T47D (cell line): ENCODE results near the gene TMUB2.
"Not testable (repeated sequence)": the region's sequence is repeated elsewhere in the genome, so short reads cannot be mapped to it uniquely, and the experiment has no call there.

Experiments
- DNase-seq, 2 experiments: peaks; one replicate each; pipeline versions ENCODE4 v3.0.0 to v3.0.0-alpha.2; 2011 to 2012; ENCODE audit warnings: low read depth in 1 of 2, low spot score in 1 of 2
- JUND ChIP-seq: IDR thresholded peaks from 2 replicates; pipeline ENCODE4 v1.6.1; 2012; ENCODE audit warnings: low read depth
- in situ Hi-C: cut with HindIII; loops from 2 replicates; pipeline ENCODE4 v1.10.0; 2016; ENCODE audit warnings: low sequenced_read_pairs, low pct_unique_long_range_greater_than_20kb

The TMUB2 gene

GRCh38 chr17:44186307-44187130, at the start of gene TMUB2:
TSS of gene TMUB2 (plus strand) at chr17:44186972. CDS start at chr17:44187709, 737 bp downstream.
- DNase-seq, result peak; percentile 99 to 100
- in situ Hi-C loops, result no loop called here
- no peak for TF ChIP-seq JUND

GRCh38 chr17:44137891-44138709, 48.7 kb upstream of the TMUB2 start:
- peak; percentile 38 to 61 for DNase-seq
- in situ Hi-C loops, result no loop called here
- no peak for TF ChIP-seq JUND

- in situ Hi-C loops, DNase-seq: not testable (repeated sequence)
Measured at GRCh38 chr17:44143921-44144320, 42.9 kb upstream of the TMUB2 start.

- DNase-seq, result no peak
Measured at GRCh38 chr17:44144966-44145739, 41.6 kb upstream of the TMUB2 start.

GRCh38 chr17:44146375-44147346, 40.1 kb upstream of the TMUB2 start:
- no peak for DNase-seq
- in situ Hi-C loops, result no loop called here
- TF ChIP-seq JUND, result no peak

More at GRCh38 chr17:44144966-44145739, 41.6 kb upstream of the TMUB2 start:
- TF ChIP-seq JUND, result no peak
- in situ Hi-C loops, result no loop called here

- no peak for TF ChIP-seq JUND
- in situ Hi-C loops, result no loop called here
- no peak for DNase-seq
Measured at GRCh38 chr17:44147812-44148211, 39.0 kb upstream of the TMUB2 start.

GRCh38 chr17:44149066-44149465, 37.7 kb upstream of the TMUB2 start:
- DNase-seq, in situ Hi-C loops: not testable (repeated sequence)

GRCh38 chr17:44149750-44150329, 36.9 kb upstream of the TMUB2 start:
- in situ Hi-C loops, result no loop called here
- TF ChIP-seq JUND, result no peak
- no peak for DNase-seq

GRCh38 chr17:44152875-44153274, 33.9 kb upstream of the TMUB2 start:
- no peak for TF ChIP-seq JUND

GRCh38 chr17:44155488-44155887, 31.3 kb upstream of the TMUB2 start:
- in situ Hi-C loops, result no loop called here
- no peak for DNase-seq
- no peak for TF ChIP-seq JUND

More at GRCh38 chr17:44152875-44153274, 33.9 kb upstream of the TMUB2 start:
- no peak for DNase-seq
- in situ Hi-C loops, result no loop called here

GRCh38 chr17:44159519-44160210, 27.1 kb upstream of the TMUB2 start:
- no peak for TF ChIP-seq JUND
- no peak for DNase-seq
- in situ Hi-C loops, result no loop called here
